ENCODE measurements around the gene MGAT5.
"Not testable (repeated sequence)": the region's sequence is repeated elsewhere in the genome, so short reads cannot be mapped to it uniquely, and the experiment has no call there.

The MGAT5 gene

GRCh38 chr2:134455426-134455825 is 201.6 kb downstream of the MGAT5 start:
- DNase-seq: no peak

DNA sequence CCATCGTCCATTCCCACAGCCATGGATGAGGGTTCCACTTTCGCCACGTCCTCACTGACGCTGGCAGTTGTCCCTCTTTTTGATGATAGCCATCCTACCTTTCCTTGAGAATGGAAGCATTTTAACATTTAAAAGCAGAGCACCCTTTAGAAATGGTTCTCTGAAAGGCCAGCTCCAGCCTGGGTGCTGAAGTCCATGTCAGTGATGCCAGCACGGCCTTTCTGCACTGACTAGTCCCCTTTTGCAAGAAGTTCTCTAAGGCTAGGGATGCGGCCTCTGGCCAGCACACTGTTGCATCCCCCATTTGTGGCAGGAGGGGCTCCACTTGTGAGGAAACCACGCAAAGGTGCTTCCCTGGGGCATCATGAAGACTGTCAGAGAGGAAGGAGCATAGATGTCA is 203.5 kb downstream of the MGAT5 start:
- no peak for DNase-seq

DNA sequence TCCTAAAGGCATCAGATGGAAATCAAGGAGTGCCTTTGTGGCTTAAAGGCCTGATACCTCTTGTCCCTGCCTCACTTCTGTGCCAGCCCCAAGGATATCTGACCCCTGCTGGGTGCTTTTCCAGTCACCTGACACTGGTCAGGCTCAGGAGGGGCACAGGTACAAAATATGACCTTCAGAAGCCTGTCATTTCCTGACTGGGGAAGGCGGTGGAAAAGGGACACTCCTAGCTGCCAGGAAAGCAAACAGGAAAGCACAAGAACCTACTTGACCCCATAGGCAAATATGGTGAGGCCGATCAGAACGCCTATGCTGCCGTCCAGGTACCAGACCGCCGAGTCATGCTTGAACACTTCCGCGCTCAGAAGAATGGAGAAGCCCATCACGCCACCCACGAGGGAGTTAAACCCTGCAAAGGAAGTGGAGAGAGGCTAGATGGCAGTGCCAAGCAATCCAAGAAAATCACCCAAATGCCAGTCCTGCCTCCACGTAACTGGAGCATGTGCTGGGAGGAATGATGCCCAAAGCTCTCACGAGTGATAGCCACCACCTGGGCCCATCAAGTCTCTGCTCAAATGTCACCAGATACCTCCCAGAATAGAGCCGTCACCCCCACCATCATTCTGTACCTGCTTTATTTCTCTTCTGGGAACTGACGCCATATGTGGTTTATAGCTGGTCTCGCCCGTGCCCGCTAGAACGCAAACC is 204.0 kb downstream of the MGAT5 start:
- no peak for DNase-seq

DNA sequence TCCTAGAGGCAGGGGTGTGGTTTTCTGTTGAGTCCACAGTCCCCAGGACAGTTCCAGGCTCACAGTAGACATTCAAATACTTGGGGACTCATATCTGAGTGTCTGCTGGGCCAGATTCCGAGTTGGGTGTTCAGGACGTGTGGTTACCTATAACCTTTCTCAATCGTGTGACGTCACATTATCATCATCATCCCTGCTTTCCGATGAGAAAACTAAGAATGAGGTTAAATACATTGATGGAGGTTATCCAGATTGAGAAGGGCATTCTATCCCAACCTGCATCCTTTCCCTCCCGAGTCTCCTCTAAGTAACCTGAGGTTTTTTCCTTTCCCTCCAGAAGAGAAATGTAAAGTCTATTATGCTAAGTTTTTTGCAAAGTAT is 204.6 kb downstream of the MGAT5 start:
- DNase-seq: no peak

GRCh38 chr2:134458950-134459349 is 205.1 kb downstream of the MGAT5 start:
- no peak for DNase-seq

GRCh38 chr2:134459706-134460406 is 206.0 kb downstream of the MGAT5 start:
- no peak for DNase-seq

- DNase-seq: no peak
Measured at GRCh38 chr2:134460583-134460998, 206.7 kb downstream of the MGAT5 start.

GRCh38 chr2:134461511-134461910 is 207.6 kb downstream of the MGAT5 start:
- DNase-seq: no peak

- no peak for DNase-seq
Measured at GRCh38 chr2:134462275-134462674, 208.4 kb downstream of the MGAT5 start.

DNA sequence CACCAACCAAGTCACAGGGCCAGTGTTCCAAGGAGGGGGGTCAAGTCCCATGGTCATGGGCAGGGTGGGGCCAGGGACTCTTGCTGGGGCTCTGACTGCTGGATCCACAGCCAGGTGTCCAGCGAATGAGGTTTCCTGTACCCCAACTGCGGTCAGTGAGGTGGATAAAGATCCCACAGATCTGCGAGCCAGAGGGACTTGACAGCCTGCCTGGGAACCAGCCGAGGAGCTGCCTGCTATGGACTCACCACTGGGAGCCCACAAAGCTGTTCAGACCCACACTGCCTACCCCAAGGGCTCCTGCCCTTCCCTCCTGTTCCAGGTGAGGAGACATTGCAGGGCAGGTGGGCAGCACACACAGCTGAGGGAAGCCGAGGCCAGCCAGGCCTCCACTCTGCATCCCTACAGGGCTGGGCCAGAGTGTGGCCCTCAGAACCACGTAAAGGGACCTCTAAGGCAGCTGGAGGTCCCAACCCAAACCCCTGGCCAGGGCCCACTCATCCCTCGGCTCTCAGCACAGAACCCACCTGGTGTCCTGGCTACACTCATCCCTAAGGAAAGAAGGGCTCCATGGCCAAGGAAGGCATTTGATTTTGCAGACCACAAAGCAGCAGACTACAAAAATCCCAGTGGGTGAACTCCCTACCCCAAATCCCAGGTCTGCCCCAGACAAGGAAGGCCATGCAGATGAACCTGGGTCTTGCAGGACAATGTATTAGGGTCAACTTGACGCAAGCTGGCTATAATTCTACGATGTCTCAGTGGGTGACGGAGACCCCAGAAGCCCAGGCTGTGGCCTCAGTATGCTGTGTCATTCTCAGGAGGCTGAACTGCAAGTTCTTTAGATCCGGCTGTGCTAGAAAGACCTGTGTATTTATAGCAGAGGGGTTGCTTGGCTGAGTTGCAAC is 209.2 kb downstream of the MGAT5 start:
- DNase-seq: no peak

DNA sequence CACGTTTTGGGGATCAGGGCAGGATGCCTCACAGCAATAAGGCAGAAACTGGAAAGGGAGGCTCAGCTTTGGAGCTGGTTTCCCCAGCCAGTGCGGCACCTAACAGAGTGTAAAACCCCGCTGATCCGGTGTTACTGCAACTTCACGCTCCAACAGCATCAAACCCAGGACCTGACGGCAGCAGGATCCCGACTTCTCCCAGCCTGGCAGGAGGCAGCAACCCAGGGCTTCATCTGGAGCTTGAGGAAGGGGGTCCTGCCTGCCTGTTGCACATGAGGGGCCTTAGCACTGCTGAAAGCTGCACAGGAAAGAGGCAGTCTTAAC is 209.8 kb downstream of the MGAT5 start:
- no peak for DNase-seq

DNA sequence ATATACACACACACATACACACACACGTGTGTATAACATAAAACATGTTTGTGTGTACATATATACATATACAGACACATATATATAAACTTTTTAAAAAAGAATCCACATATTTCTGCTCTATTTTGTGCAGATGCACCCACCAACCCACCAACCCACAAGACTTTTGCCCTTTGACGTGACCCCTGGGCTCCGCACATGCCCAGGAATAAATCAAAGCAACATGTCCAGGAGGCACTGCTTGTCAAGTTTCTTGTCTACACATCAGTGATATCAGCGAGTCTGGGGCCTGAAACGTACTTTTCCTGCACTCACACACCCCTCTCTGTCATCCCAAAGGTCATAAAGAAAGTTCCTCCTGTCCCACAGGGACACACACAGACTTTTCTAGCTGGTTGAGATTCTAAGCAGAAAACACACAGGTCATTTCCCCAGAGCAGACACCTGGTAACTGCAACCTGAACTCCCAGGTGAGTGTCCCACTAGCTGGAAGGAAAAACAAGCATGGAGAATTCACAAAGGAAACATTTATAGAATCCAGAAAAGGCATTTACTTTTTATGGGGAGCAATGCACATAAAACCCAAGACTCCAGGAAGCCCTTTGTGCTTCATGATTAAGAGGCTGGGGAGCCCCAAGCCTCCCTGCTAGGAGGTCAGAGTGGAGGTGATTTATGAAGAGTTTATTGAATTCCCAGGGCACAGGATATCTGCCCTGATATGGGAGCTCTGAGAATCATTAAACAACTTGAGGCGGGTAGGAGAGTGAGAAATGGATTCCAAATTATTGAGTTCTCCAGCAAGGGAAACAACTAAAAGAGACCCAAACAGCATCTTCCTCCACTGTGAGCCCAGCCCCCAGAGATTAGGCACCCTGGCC is 211.6 kb downstream of the MGAT5 start:
- no peak for DNase-seq

GRCh38 chr2:134466141-134466540 is 212.3 kb downstream of the MGAT5 start:
- no peak for DNase-seq

DNA sequence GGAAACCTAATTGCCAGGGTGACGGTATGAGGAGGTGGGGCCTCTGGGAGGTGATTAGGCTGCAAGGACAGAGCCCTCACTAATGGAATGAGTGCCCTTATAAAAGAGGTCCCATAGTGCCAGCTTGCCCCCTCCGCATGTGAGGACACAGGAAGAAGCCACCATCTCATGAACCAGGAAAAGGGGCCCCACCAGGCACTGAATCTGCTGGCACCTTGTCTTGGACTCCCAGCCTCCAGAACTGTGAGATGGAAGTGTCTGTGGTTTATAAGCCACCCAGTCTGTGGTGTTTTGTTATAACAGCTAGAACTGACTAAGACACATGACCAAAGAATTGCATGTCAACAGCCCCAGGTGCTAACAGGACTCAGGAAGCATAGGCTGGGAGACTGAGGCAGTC is 214.3 kb downstream of the MGAT5 start:
- no peak for DNase-seq

GRCh38 chr2:134468776-134469175 is 214.9 kb downstream of the MGAT5 start:
- no peak for DNase-seq

DNA sequence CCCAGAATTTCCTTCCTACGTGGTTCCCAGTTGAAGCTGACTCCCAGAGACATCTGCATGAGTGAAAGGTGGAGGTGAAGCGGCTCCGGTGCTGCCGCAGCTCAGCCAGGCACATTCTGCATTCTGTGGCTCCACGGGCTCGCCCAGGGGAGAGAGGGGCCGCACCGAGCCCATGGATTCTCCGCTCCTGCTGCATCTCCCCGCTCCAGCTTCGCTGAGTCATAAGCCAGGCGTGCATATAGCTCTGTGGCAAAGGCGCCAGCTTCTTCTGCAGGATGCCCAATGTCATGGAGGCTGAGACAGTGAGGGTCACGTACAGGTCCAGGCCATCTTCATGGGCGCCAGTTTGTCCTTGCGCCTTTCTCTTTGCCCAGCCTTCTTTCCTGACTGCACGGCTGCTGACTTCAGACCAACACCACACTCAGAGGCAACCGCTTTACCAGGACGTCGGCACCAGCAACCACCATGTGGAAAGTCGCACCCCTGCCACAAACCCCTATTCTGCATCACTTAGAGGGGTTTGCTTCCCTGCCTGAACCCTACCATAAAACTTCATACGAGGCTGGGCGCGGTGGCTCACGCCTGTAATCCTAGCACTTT is 215.7 kb downstream of the MGAT5 start:
- DNase-seq: no peak

GRCh38 chr2:134470561-134471168 is 216.8 kb downstream of the MGAT5 start:
- no peak for DNase-seq

DNA sequence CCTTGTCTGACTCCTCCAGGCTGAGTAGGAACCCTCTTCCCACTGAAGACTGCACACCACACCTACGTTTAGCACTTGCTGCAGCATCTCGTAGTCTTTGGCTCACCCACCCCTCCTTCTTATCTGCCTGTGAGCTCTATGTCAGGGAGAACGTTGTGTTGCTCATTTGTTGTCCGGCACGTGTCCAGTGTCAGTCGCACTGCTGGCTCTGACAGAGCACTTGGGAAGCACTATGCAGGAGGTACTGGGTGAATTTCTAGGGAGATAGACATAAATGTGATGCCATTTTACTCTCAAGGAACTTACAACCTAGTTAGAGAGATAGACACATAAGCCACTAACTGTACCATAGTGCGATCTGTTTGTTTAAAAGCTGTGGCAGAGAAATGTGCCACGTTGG is 223.1 kb downstream of the MGAT5 start:
- DNase-seq: not testable (repeated sequence)

DNA sequence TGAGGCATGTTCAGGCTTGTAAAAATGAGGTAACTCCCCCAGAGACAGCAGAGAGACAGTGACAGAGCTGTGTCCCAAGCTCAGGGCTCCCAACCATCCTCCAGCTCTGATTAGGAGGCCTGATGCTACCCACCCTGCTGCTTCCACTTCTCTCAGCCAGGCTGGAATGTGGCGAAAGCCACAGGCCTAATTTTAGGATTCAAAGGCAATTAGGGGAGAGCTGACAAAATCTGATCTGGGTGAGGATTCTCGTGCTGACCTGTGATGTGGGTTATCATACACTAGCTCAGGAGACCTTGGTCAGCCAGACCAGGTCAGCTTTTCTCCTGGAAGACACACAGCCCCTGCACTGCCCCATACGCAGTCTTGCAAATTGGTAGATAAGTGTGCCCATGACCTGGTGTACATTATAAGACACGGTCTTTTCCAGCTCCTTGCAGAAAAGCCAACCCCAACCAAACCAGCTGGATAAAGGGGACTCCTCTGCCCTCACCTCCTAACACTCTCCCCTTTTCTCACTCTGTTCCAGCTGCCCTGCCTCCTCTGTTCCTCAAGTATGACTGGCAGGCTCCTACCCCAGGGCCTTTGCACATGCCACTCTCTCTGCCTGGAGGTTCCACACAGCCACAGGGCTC is 225.9 kb downstream of the MGAT5 start:
- DNase-seq: no peak

DNA sequence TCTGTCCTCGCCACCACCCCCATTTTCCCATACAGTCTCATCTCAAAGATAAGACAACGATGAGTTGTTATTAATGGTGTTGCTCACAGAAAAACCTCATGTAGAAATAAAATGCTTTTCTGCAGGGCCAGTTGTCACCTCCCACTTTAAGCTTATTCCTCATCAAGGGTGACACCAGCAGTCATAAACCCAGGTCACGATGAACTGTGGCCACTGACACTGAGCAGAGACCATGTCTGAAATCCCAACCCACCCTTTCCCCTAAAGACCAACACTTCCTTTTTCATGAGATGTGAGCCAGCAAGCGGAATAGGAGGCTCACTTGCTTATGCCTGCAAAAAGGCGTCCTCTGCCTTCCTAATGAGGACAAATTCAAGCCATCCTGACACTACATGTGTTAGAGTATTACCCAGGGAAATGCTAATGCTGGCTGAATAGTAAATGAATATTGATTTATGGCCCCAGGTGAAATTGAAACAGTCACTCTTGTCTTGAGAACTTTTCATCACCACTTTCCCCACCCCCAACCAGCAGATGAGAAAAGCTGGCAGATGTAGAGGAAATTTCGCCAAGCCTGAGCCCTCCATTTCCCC is 228.4 kb downstream of the MGAT5 start:
- DNase-seq: no peak

DNA sequence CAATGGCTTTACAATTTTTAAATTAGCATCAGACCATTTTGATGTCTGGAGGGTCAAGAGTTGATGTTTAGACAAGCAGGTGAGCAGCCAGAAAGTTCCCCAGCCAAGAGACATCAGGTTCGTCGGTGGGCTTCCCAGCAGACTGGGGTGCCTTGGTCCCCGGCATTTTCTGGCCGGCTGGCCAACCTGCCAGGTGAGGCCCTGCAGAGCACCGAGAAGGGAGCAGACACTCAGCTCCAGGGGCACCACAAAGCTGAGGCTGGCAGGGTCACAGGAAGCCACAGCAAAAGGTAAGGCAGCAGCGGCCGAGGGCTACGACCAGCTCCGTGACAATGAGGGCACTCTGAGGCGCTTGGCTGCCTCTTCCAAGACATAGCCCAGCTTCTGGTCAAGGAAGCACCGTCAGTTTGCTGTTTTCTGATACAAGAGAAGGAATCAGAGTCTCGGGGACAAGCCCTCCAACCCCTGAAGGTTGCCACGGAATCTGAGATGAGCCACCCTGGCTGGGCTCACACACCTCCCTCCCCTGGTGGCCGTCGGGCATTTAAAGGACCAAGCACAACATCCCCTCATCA is 229.0 kb downstream of the MGAT5 start:
- no peak for DNase-seq

Data from activated T-cell treated with anti-CD3 and anti-CD28 coated beads for 4 hours (primary cell).